Glutamatergic neuron (in vitro differentiated cells): ENCODE results near the gene GTF2IRD1. TPM values are rescaled to one million over a fixed set of nuclear protein-coding genes. Genes with fewer than 3 reads are reported as not detected.
A peak's percentile ranks its signal among the peaks of the same experiment; 100 is the strongest.

Experiments
- DNase-seq: peaks from one replicate; pipeline ENCODE4 v3.0.0; 2022
- H3K27ac Mint-ChIP-seq: one replicate; pipeline ENCODE4 v1.8.0; 2020; ENCODE audit warnings: mild to moderate bottlenecking, mixed read lengths, inconsistent platforms; ENCODE audit not compliant: unreplicated experiment
- H3K27me3 Mint-ChIP-seq: one replicate; pipeline ENCODE4 v1.8.0; 2020; ENCODE audit warnings: mild to moderate bottlenecking, moderate library complexity, mixed read lengths, inconsistent platforms; ENCODE audit not compliant: unreplicated experiment
- H3K36me3 Mint-ChIP-seq: one replicate; pipeline ENCODE4 v1.8.0; 2020; ENCODE audit warnings: mild to moderate bottlenecking, mixed read lengths, inconsistent platforms; ENCODE audit not compliant: unreplicated experiment
- H3K4me1 Mint-ChIP-seq: one replicate; pipeline ENCODE4 v1.8.0; 2020; ENCODE audit warnings: mild to moderate bottlenecking, low read depth, mixed read lengths, inconsistent platforms; ENCODE audit not compliant: unreplicated experiment
- H3K4me3 Mint-ChIP-seq: one replicate; pipeline ENCODE4 v1.8.0; 2020; ENCODE audit warnings: mild to moderate bottlenecking, mixed read lengths, inconsistent platforms; ENCODE audit not compliant: unreplicated experiment
- H3K9me3 Mint-ChIP-seq: one replicate; pipeline ENCODE4 v1.8.0; 2020; ENCODE audit warnings: mild to moderate bottlenecking, moderate library complexity, mixed read lengths, inconsistent platforms; ENCODE audit not compliant: unreplicated experiment
- CTCF ChIP-seq: fragments of 200-600 bp; sonication (generic); IDR thresholded peaks from one replicate; pipeline ENCODE4 v1.5.0; 2021; ENCODE audit not compliant: partially characterized antibody, unreplicated experiment
- total RNA-seq: library from RNA; stranded (reverse); fragmentation: NEBNext Ultra II Directional; extraction: Animal tissue kit (Norgen Biotek cat#: 25700); gene quantifications from one replicate; pipeline ENCODE4 v1.2.1, GENCODE V29; 2021; ENCODE audit not compliant: unreplicated experiment

The GTF2IRD1 gene
- total RNA-seq, 1 donor from 2014 or later: 59.4 TPM

GRCh38 chr7:74590813-74591212 is 137.1 kb downstream of the GTF2IRD1 start:
- Mint-ChIP-seq H3K36me3 (no peaks in the 10 kb centered on the region), H3K27me3 (peaks cover 5% of the 10 kb centered on the region), H3K4me1 (peaks cover 8% of the 10 kb centered on the region), H3K4me3 (no peak overlapping the region), H3K9me3 (no peaks in the 10 kb centered on the region), H3K27ac (no peak overlapping the region)
- DNase-seq: no peak
- TF ChIP-seq CTCF: no peak

- no peak overlapping the region for H3K4me3 Mint-ChIP-seq
- H3K27me3 Mint-ChIP-seq: peaks cover 1% of the 10 kb centered on the region
- no peak for DNase-seq
- H3K27ac Mint-ChIP-seq: no peak overlapping the region
- H3K36me3 Mint-ChIP-seq: no peaks in the 10 kb centered on the region
- peaks cover 2% of the 10 kb centered on the region for H3K9me3 Mint-ChIP-seq
- no peak for TF ChIP-seq CTCF
- H3K4me1 Mint-ChIP-seq: no peaks in the 10 kb centered on the region
Measured at GRCh38 chr7:74598558-74598957, 144.9 kb downstream of the GTF2IRD1 start.

GRCh38 chr7:74599244-74599643 is 145.5 kb downstream of the GTF2IRD1 start:
- peaks cover 2% of the 10 kb centered on the region for H3K27me3 Mint-ChIP-seq
- no peaks in the 10 kb centered on the region for H3K36me3 Mint-ChIP-seq
- no peaks in the 10 kb centered on the region for H3K4me1 Mint-ChIP-seq
- no peak for DNase-seq
- no peak overlapping the region for H3K27ac Mint-ChIP-seq
- H3K4me3 Mint-ChIP-seq: no peak overlapping the region
- TF ChIP-seq CTCF: no peak
- peaks cover 2% of the 10 kb centered on the region for H3K9me3 Mint-ChIP-seq

DNA sequence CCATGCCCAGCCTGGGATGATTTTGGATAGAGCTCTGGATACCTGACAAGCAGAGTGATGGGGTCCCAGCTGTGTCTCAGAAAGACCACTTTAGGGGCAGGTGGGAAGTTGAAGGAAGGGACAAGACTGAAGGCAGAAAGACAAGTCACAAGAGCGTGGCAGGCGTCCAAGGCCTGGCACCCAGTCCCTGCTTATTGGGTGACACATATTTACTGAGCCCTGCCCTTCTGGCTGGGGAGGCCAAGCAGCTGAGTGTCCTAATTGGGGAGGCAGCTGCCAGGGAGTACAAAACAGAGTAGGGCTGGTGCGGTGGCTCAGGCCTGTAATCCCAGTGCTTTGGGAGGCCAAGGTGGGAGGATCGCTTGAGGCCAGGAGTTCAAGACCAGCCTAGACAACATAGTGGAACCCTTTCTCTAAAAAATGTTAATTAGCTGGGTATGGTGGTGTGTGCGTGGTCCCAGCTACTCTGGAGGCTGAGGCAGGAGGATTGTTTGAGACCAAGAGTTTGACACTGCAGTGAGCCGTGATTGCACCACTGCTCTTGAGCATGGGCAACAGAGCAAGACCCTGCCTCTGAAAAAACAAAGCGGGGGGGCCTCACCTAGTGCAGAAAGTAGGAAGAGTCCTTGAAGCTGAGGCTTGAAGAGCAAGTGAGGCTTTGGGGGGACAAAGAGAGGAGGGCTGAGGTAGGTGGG is 150.8 kb downstream of the GTF2IRD1 start:
- TF ChIP-seq CTCF: no peak
- Mint-ChIP-seq H3K36me3 (no peaks in the 10 kb centered on the region), H3K27ac (no peak overlapping the region), H3K4me1 (peaks cover 6% of the 10 kb centered on the region), H3K9me3 (peaks cover 6% of the 10 kb centered on the region), H3K4me3 (peak overlapping the region; percentile 20), H3K27me3 (peaks cover 5% of the 10 kb centered on the region)
- no peak for DNase-seq

GRCh38 chr7:74606101-74606908 is 152.6 kb downstream of the GTF2IRD1 start:
- Mint-ChIP-seq H3K27ac (peak overlapping the region; percentile 72), H3K4me1 (peaks cover 6% of the 10 kb centered on the region), H3K36me3 (no peaks in the 10 kb centered on the region), H3K9me3 (peaks cover 6% of the 10 kb centered on the region), H3K27me3 (peaks cover 7% of the 10 kb centered on the region), H3K4me3 (peak overlapping the region; percentile 59)
- peak; percentile 46 for DNase-seq
- TF ChIP-seq CTCF: no peak
